HAP-1 (cell line): ENCODE results near the gene UBQLN3.

Source experiments
- DNase-seq, 2 experiments: peaks; one replicate each; pipeline ENCODE4 v3.0.0-alpha.2; 2016 to 2020; ENCODE audit warnings: low spot score in 2 of 2
- H3K27me3 ChIP-seq: fragments of 250-450 bp; sonication (Bioruptor Pico); 2 replicates; pipeline ENCODE4 v1.5.1; 2020; ENCODE audit warnings: low read depth, mild to moderate bottlenecking, moderate library complexity
- H3K36me3 ChIP-seq: fragments of 250-450 bp; sonication (Bioruptor Pico); replicated peaks from 2 replicates; pipeline ENCODE4 v1.5.1; 2020; ENCODE audit warnings: mild to moderate bottlenecking
- H3K4me1 ChIP-seq: fragments of 250-450 bp; sonication (Bioruptor Pico); 2 replicates; pipeline ENCODE4 v1.5.1; 2020; ENCODE audit warnings: mild to moderate bottlenecking
- H3K4me3 ChIP-seq: fragments of 250-450 bp; sonication (Bioruptor Pico); 2 replicates; pipeline ENCODE4 v1.5.1; 2020; ENCODE audit warnings: mild to moderate bottlenecking, moderate library complexity
- H3K9me3 ChIP-seq: fragments of 250-450 bp; sonication (Bioruptor Pico); 2 replicates; pipeline ENCODE4 v1.5.1; 2020; ENCODE audit warnings: mild to moderate bottlenecking, moderate library complexity
- in situ Hi-C: fragments of 300-500 bp; cut with MboI; formaldehyde crosslinking; loops from 3 replicates; pipeline ENCODE4 v1.14.3; 2020; ENCODE audit warnings: low sequenced_read_pairs, inconsistent platforms, mixed read lengths

The UBQLN3 gene

GRCh38 chr11:5524756-5525155 lies 15.0 kb upstream of the UBQLN3 start:
- DNase-seq: no peak
- Histone ChIP-seq H3K27me3 (no peaks in the 10 kb centered on the region), H3K9me3 (no peaks in the 10 kb centered on the region), H3K4me3 (no peak overlapping the region), H3K4me1 (no peaks in the 10 kb centered on the region), H3K36me3 (no peaks in the 10 kb centered on the region)
- in situ Hi-C loops: no loop called here

DNA sequence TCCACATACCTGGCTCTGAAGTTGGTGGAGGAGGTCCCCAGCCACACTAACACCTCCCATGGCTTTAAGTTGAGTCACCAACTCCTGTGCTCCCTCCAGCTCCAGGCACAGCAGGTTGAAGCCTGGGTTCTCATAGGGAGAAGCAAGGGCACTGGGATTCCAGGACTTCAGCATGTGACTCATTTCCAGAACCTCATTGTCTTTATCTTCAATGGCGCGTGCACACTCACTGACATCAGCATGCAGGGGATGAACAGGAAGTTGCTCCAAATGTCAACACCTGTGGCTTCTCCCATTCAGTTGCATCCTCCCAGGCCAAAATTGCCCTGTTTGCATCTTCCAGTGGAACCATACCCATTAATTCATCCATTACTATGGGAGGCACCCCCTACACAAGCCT lies 12.6 kb upstream of the UBQLN3 start:
- Histone ChIP-seq H3K4me1 (no peaks in the 10 kb centered on the region), H3K9me3 (no peaks in the 10 kb centered on the region), H3K4me3 (no peak overlapping the region), H3K36me3 (no peaks in the 10 kb centered on the region), H3K27me3 (no peaks in the 10 kb centered on the region)
- in situ Hi-C loops: no loop called here
- no peak for DNase-seq

DNA sequence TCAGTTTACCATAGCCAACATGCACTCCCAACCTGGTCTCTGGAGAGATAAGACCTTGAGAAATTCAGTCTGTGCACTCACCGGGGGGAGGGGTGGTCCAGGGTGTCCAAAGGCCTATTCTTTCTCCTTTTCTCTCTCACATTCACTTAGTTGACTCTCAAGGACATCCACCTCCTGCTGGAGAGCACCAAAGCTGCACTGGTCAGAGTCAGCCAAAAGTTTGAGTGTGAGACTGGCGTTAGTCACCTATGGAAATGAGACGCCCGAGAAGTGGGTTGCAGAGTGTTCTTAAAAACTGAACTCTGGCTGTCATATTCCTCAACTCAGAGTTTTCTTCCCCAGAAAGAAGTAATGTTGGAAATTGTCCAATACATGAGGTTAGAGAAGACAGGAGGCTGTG lies 11.8 kb upstream of the UBQLN3 start:
- DNase-seq: no peak
- H3K9me3 ChIP-seq: no peaks in the 10 kb centered on the region
- no peaks in the 10 kb centered on the region for H3K4me1 ChIP-seq
- H3K4me3 ChIP-seq: no peak overlapping the region
- in situ Hi-C loops: no loop called here
- H3K36me3 ChIP-seq: no peaks in the 10 kb centered on the region
- H3K27me3 ChIP-seq: no peaks in the 10 kb centered on the region

DNA sequence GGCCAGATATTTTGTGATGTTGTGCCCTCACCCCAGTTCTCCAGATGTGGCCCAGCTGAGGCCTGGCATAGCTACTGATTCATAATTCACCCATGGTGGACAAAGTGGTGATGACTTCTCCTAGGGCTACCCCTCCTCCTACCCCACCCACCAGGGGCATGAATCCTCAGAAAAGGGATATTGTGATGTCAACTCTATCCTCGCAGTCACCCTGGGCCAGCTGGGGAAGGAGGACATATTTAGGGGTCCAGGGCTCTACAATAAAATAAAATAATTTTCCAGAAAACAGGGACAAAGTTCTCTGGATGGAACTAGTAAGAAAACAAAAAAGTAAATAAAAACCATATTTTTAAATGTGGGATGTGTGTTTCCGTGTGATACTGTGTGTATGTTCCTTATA lies 6.8 kb upstream of the UBQLN3 start, which contains the start of gene UBQLNL:
UBQLNL (minus strand) TSS at position 101 of the 400 bp plus-strand sequence. CDS start 258 bp downstream, outside the sequence.
- Histone ChIP-seq H3K27me3 (no peaks in the 10 kb centered on the region), H3K4me1 (no peaks in the 10 kb centered on the region), H3K36me3 (no peaks in the 10 kb centered on the region), H3K4me3 (no peak within 1 kb of the TSS), H3K9me3 (no peaks in the 10 kb centered on the region)
- no peak for DNase-seq
- in situ Hi-C loops: no loop called here

DNA sequence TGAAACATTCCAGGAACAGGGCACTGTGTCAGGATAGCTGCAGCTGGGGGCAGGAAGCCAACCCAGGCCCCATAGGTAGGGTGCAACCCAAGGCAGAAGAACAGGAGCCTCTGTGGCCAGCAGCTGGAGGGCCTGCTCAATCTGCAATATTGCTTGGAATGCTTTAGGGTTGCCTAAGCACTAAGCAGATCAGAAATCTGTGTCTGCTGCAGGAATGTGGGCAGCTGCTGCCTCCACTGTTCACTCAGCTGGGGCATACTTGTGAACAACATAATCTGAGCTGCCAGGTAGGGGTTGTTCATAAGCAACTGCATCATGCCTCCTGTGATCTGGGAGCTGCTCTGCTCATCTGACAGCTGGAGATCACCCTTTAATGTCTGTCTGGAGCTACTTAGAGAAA lies 5.1 kb upstream of the UBQLN3 start:
- Histone ChIP-seq H3K4me1 (no peaks in the 10 kb centered on the region), H3K9me3 (no peaks in the 10 kb centered on the region), H3K27me3 (no peaks in the 10 kb centered on the region), H3K36me3 (no peaks in the 10 kb centered on the region), H3K4me3 (no peak overlapping the region)
- in situ Hi-C loops: no loop called here
- DNase-seq: no peak

- in situ Hi-C loops: no loop called here
Measured at GRCh38 chr11:5508605-5509004, 1.2 kb downstream of the UBQLN3 start.

GRCh38 chr11:5507933-5508305 lies 1.8 kb downstream of the UBQLN3 start:
- in situ Hi-C loops: no loop called here
- Histone ChIP-seq H3K4me3 (no peak overlapping the region), H3K36me3 (no peaks in the 10 kb centered on the region), H3K27me3 (no peaks in the 10 kb centered on the region), H3K4me1 (no peaks in the 10 kb centered on the region), H3K9me3 (no peaks in the 10 kb centered on the region)
- DNase-seq: no peak

More at GRCh38 chr11:5508605-5509004, 1.2 kb downstream of the UBQLN3 start:
- H3K9me3 ChIP-seq: no peaks in the 10 kb centered on the region
- no peak for DNase-seq
- no peaks in the 10 kb centered on the region for H3K4me1 ChIP-seq
- no peak overlapping the region for H3K4me3 ChIP-seq
- H3K36me3 ChIP-seq: no peaks in the 10 kb centered on the region
- H3K27me3 ChIP-seq: no peaks in the 10 kb centered on the region

DNA sequence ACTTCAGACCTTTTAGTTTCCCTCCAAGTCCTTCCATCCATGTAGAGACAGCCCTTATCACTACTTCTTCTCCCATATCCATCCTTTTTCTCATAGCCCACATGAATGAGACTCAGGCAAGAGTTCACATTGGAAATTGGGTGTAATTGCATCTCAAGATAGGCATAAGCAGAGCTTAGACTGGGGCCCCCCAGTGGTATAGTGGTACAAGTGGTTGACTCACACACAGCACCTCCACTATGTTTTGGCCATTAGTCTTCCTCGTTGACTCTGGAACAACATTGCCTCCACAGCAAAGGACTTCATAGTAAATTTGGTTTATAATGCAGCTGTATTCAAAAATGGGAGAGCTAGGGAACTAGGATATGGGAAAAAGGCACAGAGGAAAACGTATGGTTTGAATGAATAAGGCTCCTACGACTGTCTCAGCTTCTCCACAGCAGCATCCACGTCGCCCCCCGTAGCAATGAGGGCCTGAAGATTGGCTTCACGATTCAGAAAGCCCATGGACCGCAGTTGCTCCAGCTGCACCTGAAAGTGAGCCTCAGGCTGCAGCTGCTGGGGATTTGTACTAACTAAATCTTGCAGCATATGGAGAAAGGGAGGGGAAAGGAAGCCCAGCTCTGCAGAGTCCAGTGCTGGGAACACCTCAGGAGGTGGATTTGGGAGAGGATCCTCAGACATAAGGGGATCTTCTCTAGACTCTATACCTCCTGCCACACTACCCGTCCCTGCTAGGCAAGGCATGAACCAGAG lies 2.4 kb downstream of the UBQLN3 start:
- Histone ChIP-seq H3K27me3 (no peaks in the 10 kb centered on the region), H3K9me3 (no peaks in the 10 kb centered on the region), H3K36me3 (no peaks in the 10 kb centered on the region), H3K4me1 (no peaks in the 10 kb centered on the region), H3K4me3 (no peak overlapping the region)
- no peak for DNase-seq
- in situ Hi-C loops: no loop called here

DNA sequence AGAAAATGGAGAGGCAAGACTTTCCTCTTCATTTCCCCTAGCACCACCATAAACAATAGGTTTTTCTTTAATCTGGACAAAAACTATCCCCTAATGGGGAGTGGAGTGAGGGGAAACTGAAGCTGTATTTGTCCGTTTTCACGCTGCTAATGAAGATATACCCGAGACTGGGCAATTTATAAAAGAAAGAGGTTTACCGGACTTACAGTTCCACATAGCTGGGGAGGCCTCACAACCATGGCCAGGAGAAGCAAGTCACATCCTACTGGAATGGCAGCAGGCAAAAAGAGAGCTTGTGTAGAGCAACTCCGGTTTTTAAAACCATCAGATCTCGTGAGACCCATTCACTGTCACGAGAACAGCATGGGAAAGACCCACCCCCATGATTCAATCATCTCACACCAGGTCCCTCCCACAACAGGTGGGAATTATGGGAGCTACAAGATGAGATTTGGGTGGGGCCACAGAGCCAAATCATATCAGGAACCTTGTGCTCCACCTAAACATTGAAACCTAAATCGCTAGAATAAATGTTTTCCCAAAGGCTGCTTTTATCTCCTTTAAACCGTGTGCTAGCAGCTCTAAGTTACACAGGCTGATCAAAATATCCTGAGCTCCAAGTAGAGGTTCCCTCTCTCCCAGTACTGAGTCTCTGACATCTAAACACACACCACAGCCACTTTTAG lies 4.3 kb downstream of the UBQLN3 start:
- no peaks in the 10 kb centered on the region for H3K4me1 ChIP-seq
- DNase-seq: no peak
- in situ Hi-C loops: no loop called here

GRCh38 chr11:5504403-5504921 lies 5.3 kb downstream of the UBQLN3 start:
- H3K4me3 ChIP-seq: no peak overlapping the region
- DNase-seq: no peak
- H3K4me1 ChIP-seq: no peaks in the 10 kb centered on the region
- H3K27me3 ChIP-seq: 0 out of 2 replicates have a peak, but pooled peaks cover 3% of the 10 kb centered on the region
- no peaks in the 10 kb centered on the region for H3K36me3 ChIP-seq
- H3K9me3 ChIP-seq: no peaks in the 10 kb centered on the region
- in situ Hi-C loops: no loop called here

More for the DNA sequence above, 4.3 kb downstream of the UBQLN3 start:
- Histone ChIP-seq H3K27me3 (0 out of 2 replicates have a peak, but pooled peaks cover 2% of the 10 kb centered on the region), H3K4me3 (no peak overlapping the region), H3K36me3 (no peaks in the 10 kb centered on the region), H3K9me3 (no peaks in the 10 kb centered on the region)

- Histone ChIP-seq H3K9me3 (no peaks in the 10 kb centered on the region), H3K36me3 (no peaks in the 10 kb centered on the region), H3K27me3 (0 out of 2 replicates have a peak, but pooled peaks cover 3% of the 10 kb centered on the region), H3K4me1 (no peaks in the 10 kb centered on the region), H3K4me3 (no peak overlapping the region)
- in situ Hi-C loops: no loop called here
- DNase-seq: no peak
Measured at GRCh38 chr11:5500393-5500801, 9.4 kb downstream of the UBQLN3 start.

- Histone ChIP-seq H3K36me3 (no peaks in the 10 kb centered on the region), H3K4me3 (no peak overlapping the region), H3K9me3 (no peaks in the 10 kb centered on the region), H3K27me3 (0 out of 2 replicates have a peak, but pooled peaks cover 3% of the 10 kb centered on the region), H3K4me1 (no peaks in the 10 kb centered on the region)
- DNase-seq: no peak
- in situ Hi-C loops: no loop called here
Measured at GRCh38 chr11:5499671-5500070, 10.1 kb downstream of the UBQLN3 start.

DNA sequence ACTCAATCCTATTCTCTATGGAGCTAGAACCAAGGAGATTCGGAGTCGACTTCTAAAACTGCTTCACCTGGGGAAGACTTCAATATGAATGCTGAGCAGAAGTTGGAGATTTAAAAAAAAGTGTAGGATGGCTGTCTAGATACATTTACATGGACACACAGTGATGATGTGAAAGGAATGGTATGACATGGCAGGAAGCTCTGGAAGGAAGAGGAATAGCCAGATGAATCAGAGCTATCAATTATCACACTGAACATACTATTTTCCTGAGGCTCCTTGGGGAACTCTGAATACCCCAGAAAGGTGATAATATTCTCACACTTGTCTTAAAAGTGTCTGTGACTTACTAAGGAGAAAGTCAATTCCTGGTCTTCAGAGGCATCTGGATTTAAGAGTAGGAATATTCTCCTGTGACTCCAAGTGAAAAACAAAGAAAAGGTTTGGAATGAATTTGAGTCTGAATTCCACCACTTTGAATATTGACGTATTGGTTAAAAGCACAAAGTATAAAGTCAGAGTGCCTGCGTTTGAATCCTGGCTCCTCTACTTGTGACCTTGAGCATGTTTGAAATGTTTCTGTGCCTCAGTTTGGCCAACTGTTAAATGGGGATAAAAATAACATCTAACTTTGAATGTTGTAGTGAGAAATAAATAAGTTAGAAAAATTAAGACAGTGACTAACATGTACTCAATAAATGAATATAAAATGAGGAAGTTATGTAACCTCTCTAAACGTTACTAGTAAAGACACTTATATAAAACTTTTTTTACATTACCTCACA lies 20.0 kb downstream of the UBQLN3 start:
- no peaks in the 10 kb centered on the region for H3K27me3 ChIP-seq
- in situ Hi-C loops: no loop called here
- H3K9me3 ChIP-seq: no peaks in the 10 kb centered on the region
- no peak overlapping the region for H3K4me3 ChIP-seq
- H3K36me3 ChIP-seq: no peaks in the 10 kb centered on the region
- no peaks in the 10 kb centered on the region for H3K4me1 ChIP-seq
- no peak for DNase-seq
